Fibroblast of pulmonary artery (primary cell): ENCODE results near the gene RASGRP1.

ENCODE experiments used
- DNase-seq: peaks from one replicate; pipeline ENCODE4 v3.0.0-alpha.2; 2010; ENCODE audit warnings: low read depth
- H3K4me3 ChIP-seq: replicated peaks from 2 replicates; pipeline ENCODE4 v1.5.1; 2011; ENCODE audit warnings: low read depth, mild to moderate bottlenecking, control low read depth, low read length, moderate library complexity
- CTCF ChIP-seq: IDR thresholded peaks from 2 replicates; pipeline ENCODE4 v1.5.1; 2011; ENCODE audit warnings: mild to moderate bottlenecking, control low read depth, low read length, inconsistent platforms; ENCODE audit errors: missing control alignments

RASGRP1 gene

GRCh38 chr15:38441130-38441519, 123.5 kb downstream of the RASGRP1 start:
- H3K4me3 ChIP-seq, result no peak overlapping the region
- no peak for DNase-seq
- no peak for TF ChIP-seq CTCF

- DNase-seq, result peak; percentile 78
- no peak overlapping the region for H3K4me3 ChIP-seq
- TF ChIP-seq CTCF, result peak; percentile 98
These were observed 124.1 kb downstream of the RASGRP1 start for GRCh38 chr15:38440353-38441129.
